HUES6 (cell line): ENCODE data around the gene MAGIX.

Source experiments
- H3K27ac ChIP-seq: 2 replicates; pipeline ENCODE4 v1.7.0; 2013; ENCODE audit warnings: low read depth, mild to moderate bottlenecking, low read length, inconsistent platforms
- H3K27me3 ChIP-seq: 2 replicates; pipeline ENCODE4 v1.6.1; 2013; ENCODE audit warnings: low read length; ENCODE audit not compliant: control insufficient read depth, insufficient read depth
- H3K36me3 ChIP-seq: 2 replicates; pipeline ENCODE4 v1.6.1; 2013; ENCODE audit warnings: low read length; ENCODE audit not compliant: control insufficient read depth, insufficient read depth
- H3K4me1 ChIP-seq: 2 replicates; pipeline ENCODE4 v1.6.1; 2013; ENCODE audit warnings: low read length; ENCODE audit not compliant: control insufficient read depth, insufficient read depth
- H3K4me3 ChIP-seq: 2 replicates; pipeline ENCODE4 v1.5.1; 2013; ENCODE audit warnings: low read depth, low read length
- H3K9ac ChIP-seq: one replicate; pipeline ENCODE4 v1.6.1; 2013; ENCODE audit warnings: mild to moderate bottlenecking, low read length
- H3K9me3 ChIP-seq: 2 replicates; pipeline ENCODE4 v1.6.1; 2013; ENCODE audit warnings: low read depth, low read length; ENCODE audit not compliant: control insufficient read depth, insufficient read depth

MAGIX gene

DNA sequence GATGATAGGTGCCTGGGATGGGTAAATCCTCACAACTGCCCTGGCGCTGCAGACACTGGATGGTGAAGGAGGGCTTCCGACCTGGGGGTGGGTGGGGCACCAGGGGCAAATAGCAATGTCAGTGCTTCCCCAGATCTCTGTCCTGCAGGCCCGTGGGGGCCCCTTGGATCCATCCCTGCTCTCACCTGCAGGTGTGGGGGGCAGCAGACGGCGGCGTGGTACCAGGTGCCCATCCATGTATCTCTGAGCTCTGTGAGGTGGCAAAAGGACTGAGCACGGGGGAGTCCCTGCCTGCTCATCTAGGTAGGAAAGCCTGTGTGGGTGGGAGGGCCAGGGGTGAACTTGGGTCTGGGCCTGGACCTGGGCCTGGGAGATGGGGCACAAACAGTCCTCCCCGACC is 44.0 kb downstream of the MAGIX start:
- no peak overlapping the region for H3K27ac ChIP-seq
- H3K36me3 ChIP-seq: no peaks in the 10 kb centered on the region
- H3K9ac ChIP-seq: no peak overlapping the region
- H3K4me1 ChIP-seq: peaks cover 4% of the 10 kb centered on the region; the same call in 1 of the 2 replicates
- no peak overlapping the region for H3K4me3 ChIP-seq
- H3K9me3 ChIP-seq: peaks cover 13% of the 10 kb centered on the region; the same call in 1 of the 2 replicates
- no peaks in the 10 kb centered on the region; the same call in 1 of the 2 replicates for H3K27me3 ChIP-seq

DNA sequence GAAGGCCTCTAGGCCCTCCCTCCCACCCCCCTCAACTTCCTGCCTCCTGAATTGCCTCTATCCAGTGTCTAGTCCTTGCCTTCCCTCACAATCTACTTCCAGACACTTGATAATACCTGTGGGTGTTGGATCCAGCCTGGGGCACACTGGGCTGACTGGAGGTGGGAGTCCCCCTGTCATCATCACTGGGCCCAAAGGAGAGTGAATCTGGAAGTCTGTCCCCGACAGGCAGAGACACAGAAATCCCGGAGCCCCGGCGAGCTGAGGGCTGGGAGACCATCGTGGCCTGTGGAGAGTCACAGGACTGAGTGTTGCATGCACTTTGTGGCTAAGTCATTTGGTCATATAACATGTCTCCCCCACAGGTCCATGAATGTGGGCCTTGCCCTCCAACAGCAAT is 45.8 kb downstream of the MAGIX start:
- no peak overlapping the region for H3K9ac ChIP-seq

DNA sequence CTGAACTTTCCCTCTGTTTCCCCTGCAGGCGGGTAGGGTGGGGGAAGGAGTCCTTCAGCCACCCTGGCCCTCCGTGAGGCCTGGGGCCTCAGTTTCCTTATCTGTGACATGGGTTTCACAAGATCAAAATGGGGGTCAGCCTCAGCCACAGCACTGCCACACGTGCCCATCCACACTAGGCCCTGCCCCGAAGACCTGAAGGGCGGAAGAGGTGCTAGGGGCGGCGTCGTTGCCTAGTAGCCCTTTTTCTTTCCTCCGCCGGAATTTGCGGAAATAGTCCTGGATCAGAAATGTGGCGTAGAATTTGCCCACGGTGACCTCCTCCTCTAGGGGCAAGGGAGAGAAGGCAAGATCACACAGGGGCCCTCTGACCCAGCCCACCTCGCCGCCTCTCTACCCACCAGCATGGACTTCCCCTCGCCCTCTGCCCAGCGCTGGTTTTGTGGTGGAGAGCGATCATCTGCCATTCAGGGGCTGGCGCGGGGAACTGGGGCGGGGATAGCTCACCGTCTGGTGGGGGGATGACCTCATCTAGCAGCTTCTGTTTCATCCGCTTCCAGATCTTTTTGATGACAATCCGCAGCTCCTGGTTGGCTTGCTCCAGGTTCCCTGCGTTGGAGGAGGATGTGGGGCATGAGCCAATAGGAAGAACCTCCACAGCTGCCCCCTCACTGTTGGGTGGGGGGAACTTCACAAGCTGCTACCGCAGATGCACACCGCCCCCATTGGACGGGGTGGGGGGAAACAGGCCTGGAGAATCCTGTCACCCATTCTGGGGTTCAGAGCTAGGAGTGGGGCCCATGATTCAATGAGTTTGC is 47.1 kb downstream of the MAGIX start:
- Histone ChIP-seq H3K36me3 (no peaks in the 10 kb centered on the region), H3K9ac (no peak overlapping the region), H3K27me3 (no peaks in the 10 kb centered on the region; the same call in 1 of the 2 replicates), H3K4me1 (peaks cover 4% of the 10 kb centered on the region; the same call in 1 of the 2 replicates), H3K27ac (no peak overlapping the region), H3K4me3 (peak overlapping the region; percentile 27; the same call in 1 of the 2 replicates), H3K9me3 (peaks cover 20% of the 10 kb centered on the region; the same call in 1 of the 2 replicates)

More for the DNA sequence above, 45.8 kb downstream of the MAGIX start:
- Histone ChIP-seq H3K36me3 (no peaks in the 10 kb centered on the region), H3K4me1 (peaks cover 4% of the 10 kb centered on the region; the same call in 1 of the 2 replicates), H3K27me3 (no peaks in the 10 kb centered on the region; the same call in 1 of the 2 replicates), H3K27ac (no peak overlapping the region), H3K4me3 (no peak overlapping the region), H3K9me3 (peaks cover 20% of the 10 kb centered on the region; the same call in 1 of the 2 replicates)

DNA sequence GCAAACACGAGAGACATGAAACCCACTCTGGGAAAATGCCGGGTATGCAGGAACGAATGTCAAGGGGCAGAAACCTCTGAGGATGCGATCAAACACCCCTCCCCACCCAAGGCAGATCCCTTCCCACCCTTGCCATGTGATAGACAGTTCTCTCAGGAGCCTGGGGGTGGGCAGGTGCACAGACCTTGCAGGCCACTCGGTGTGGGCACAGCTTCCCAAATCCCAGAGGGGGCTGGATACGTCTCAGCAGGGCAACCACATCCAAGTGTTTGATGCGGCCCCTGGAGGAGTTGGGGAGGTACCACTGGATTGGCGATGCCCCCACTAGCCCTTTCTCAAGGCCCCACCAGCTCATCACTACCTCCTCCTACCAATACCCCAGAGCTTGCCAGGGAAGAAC is 47.8 kb downstream of the MAGIX start:
- no peak overlapping the region for H3K27ac ChIP-seq
- H3K27me3 ChIP-seq: no peaks in the 10 kb centered on the region; the same call in 1 of the 2 replicates
- H3K4me1 ChIP-seq: peaks cover 4% of the 10 kb centered on the region; the same call in 1 of the 2 replicates
- H3K9me3 ChIP-seq: peaks cover 23% of the 10 kb centered on the region; the same call in 1 of the 2 replicates
- no peak overlapping the region for H3K9ac ChIP-seq
- no peaks in the 10 kb centered on the region for H3K36me3 ChIP-seq
- H3K4me3 ChIP-seq: no peak overlapping the region

GRCh38 chrX:49211074-49211473 is 48.5 kb downstream of the MAGIX start:
- H3K4me3 ChIP-seq: no peak overlapping the region
- peaks cover 18% of the 10 kb centered on the region; the same call in 1 of the 2 replicates for H3K9me3 ChIP-seq
- no peak overlapping the region for H3K27ac ChIP-seq
- no peak overlapping the region for H3K9ac ChIP-seq
- no peaks in the 10 kb centered on the region; the same call in 1 of the 2 replicates for H3K27me3 ChIP-seq
- 0 out of 2 replicates have a peak, but pooled peaks cover 4% of the 10 kb centered on the region for H3K4me1 ChIP-seq
- H3K36me3 ChIP-seq: no peaks in the 10 kb centered on the region

- Histone ChIP-seq H3K27ac (no peak overlapping the region), H3K4me3 (no peak overlapping the region), H3K9ac (no peak overlapping the region), H3K27me3 (no peaks in the 10 kb centered on the region; the same call in 1 of the 2 replicates), H3K9me3 (peaks cover 20% of the 10 kb centered on the region; the same call in 1 of the 2 replicates), H3K4me1 (0 out of 2 replicates have a peak, but pooled peaks cover 4% of the 10 kb centered on the region), H3K36me3 (no peaks in the 10 kb centered on the region)
Observed at GRCh38 chrX:49212209-49212608, 49.7 kb downstream of the MAGIX start.

GRCh38 chrX:49212861-49213260 is 50.3 kb downstream of the MAGIX start:
- Histone ChIP-seq H3K9me3 (peaks cover 24% of the 10 kb centered on the region; the same call in 1 of the 2 replicates), H3K36me3 (no peaks in the 10 kb centered on the region), H3K4me3 (no peak overlapping the region)

GRCh38 chrX:49214416-49214815 is 51.9 kb downstream of the MAGIX start:
- Histone ChIP-seq H3K27me3 (peaks cover 3% of the 10 kb centered on the region; the same call in 1 of the 2 replicates), H3K9me3 (peaks cover 30% of the 10 kb centered on the region; the same call in 1 of the 2 replicates), H3K36me3 (no peaks in the 10 kb centered on the region), H3K9ac (no peak overlapping the region), H3K4me1 (0 out of 2 replicates have a peak, but pooled peaks cover 4% of the 10 kb centered on the region), H3K4me3 (no peak overlapping the region), H3K27ac (no peak overlapping the region)

More at GRCh38 chrX:49212861-49213260, 50.3 kb downstream of the MAGIX start:
- Histone ChIP-seq H3K9ac (no peak overlapping the region), H3K27ac (no peak overlapping the region), H3K27me3 (no peaks in the 10 kb centered on the region; the same call in 1 of the 2 replicates), H3K4me1 (0 out of 2 replicates have a peak, but pooled peaks cover 4% of the 10 kb centered on the region)

- peaks cover 5% of the 10 kb centered on the region; the same call in 1 of the 2 replicates for H3K27me3 ChIP-seq
- H3K9ac ChIP-seq: no peak overlapping the region
- H3K9me3 ChIP-seq: peaks cover 34% of the 10 kb centered on the region; the same call in 1 of the 2 replicates
- 0 out of 2 replicates have a peak, but pooled peaks cover 1% of the 10 kb centered on the region for H3K4me1 ChIP-seq
- no peak overlapping the region for H3K4me3 ChIP-seq
- H3K27ac ChIP-seq: no peak overlapping the region
- no peaks in the 10 kb centered on the region for H3K36me3 ChIP-seq
Observed at GRCh38 chrX:49214996-49215526, 52.5 kb downstream of the MAGIX start.
